H1 (cell line): ENCODE data around the gene KRTAP1-3. TPM values are rescaled to one million over a fixed set of nuclear protein-coding genes. Genes with fewer than 3 reads are reported as not detected.

Source experiments
- CTCF ChIA-PET: fragments of 300-600 bp; sonication (Branson Sonifier 250); formaldehyde crosslinking; loops from one replicate; lab custom pipeline; 2021; ENCODE audit not compliant: partially characterized antibody; lab: Charles Lee
- POLR2A ChIA-PET: fragments of 300-600 bp; sonication (Branson Sonifier 250); formaldehyde crosslinking; loops from one replicate; lab custom pipeline; 2021; ENCODE audit warnings: inconsistent platforms; ENCODE audit not compliant: partially characterized antibody; lab: Charles Lee
- DNase-seq, 2 experiments: peaks; one replicate each; pipeline versions ENCODE4 v3.0.0 to v3.0.0-alpha.2; 2010 to 2022; ENCODE audit warnings: low spot score in 2 of 2, low read depth in 1 of 2, mixed read lengths in 1 of 2
- FAIRE-seq: peaks from 2 replicates; lab custom pipeline; 2011; peaks lifted over from hg19 to GRCh38; lab: Jason Lieb, UNC
- H2AFZ ChIP-seq: 2 replicates; pipeline ENCODE4 v1.8.1; 2012; ENCODE audit warnings: low read length, inconsistent platforms
- H2AK5ac ChIP-seq: 2 replicates; pipeline ENCODE4 v1.6.1; 2013; ENCODE audit warnings: low read depth, low read length
- H2BK120ac ChIP-seq: replicated peaks from 2 replicates; pipeline ENCODE3; 2013; ENCODE audit warnings: low read depth, low read length, inconsistent platforms
- H2BK12ac ChIP-seq: 2 replicates; pipeline ENCODE4 v1.6.1; 2013; ENCODE audit warnings: low read depth, low read length
- H2BK15ac ChIP-seq: 2 replicates; pipeline ENCODE4 v1.6.1; 2013; ENCODE audit warnings: low read length
- H2BK20ac ChIP-seq: 2 replicates; pipeline ENCODE4 v1.6.1; 2013; ENCODE audit warnings: low read length
- H2BK5ac ChIP-seq: 2 replicates; pipeline ENCODE4 v1.6.1; 2013; ENCODE audit warnings: low read depth, low read length
- H3K14ac ChIP-seq: 2 replicates; pipeline ENCODE4 v1.6.1; 2013; ENCODE audit warnings: inconsistent platforms; ENCODE audit not compliant: insufficient read length
- H3K18ac ChIP-seq: 2 replicates; pipeline ENCODE4 v1.6.1; 2013; ENCODE audit warnings: low read length; ENCODE audit errors: extremely low read depth
- H3K23ac ChIP-seq: 2 replicates; pipeline ENCODE4 v1.6.1; 2013; ENCODE audit warnings: inconsistent platforms; ENCODE audit not compliant: insufficient read length
- H3K23me2 ChIP-seq: 2 replicates; pipeline ENCODE4 v1.6.1; 2013; ENCODE audit warnings: low read depth, low read length
- H3K27ac ChIP-seq: 2 replicates; pipeline ENCODE4 v1.6.1; 2011; ENCODE audit warnings: low read depth, low read length, inconsistent platforms
- H3K27me3 ChIP-seq, 4 experiments: replicated peaks in 1 of 4; 1 replicate in 1 of 4; 2 replicates in 3 of 4; pipeline versions ENCODE4 v1.6.1 to v1.8.1; 2011 to 2013; ENCODE audit warnings: low read length in 3 of 4, mild to moderate bottlenecking in 3 of 4, inconsistent platforms in 2 of 4, mixed read lengths in 2 of 4, moderate library complexity in 1 of 4; ENCODE audit not compliant: control insufficient read depth in 3 of 4, insufficient read depth in 3 of 4; ENCODE audit errors: extremely low read depth in 1 of 4
- H3K36me3 ChIP-seq, 4 experiments: 2 replicates each; pipeline versions ENCODE4 v1.6.1 to v1.8.1; 2011 to 2013; ENCODE audit warnings: mild to moderate bottlenecking in 4 of 4, low read length in 3 of 4, moderate library complexity in 2 of 4, control low read depth in 1 of 4, inconsistent platforms in 1 of 4; ENCODE audit not compliant: insufficient read depth in 4 of 4, control insufficient read depth in 2 of 4
- H3K4ac ChIP-seq: replicated peaks from 2 replicates; pipeline ENCODE3; 2013; ENCODE audit warnings: low read length, low read depth, mixed read lengths, inconsistent platforms; ENCODE audit not compliant: insufficient read length
- H3K4me1 ChIP-seq, 4 experiments: replicated peaks in 1 of 4; 1 replicate in 1 of 4; 2 replicates in 3 of 4; pipeline versions ENCODE4 v1.6.1 to v1.8.1; 2011 to 2013; ENCODE audit warnings: low read length in 3 of 4, inconsistent platforms in 2 of 4, mixed read lengths in 1 of 4; ENCODE audit not compliant: insufficient read depth in 4 of 4, control insufficient read depth in 3 of 4
- H3K4me2 ChIP-seq, 2 experiments: 2 replicates each; pipeline versions ENCODE4 v1.6.1 to v1.8.1; 2011 to 2013; ENCODE audit warnings: low read depth in 2 of 2, low read length in 2 of 2, control low read depth in 1 of 2, inconsistent platforms in 1 of 2, mild to moderate bottlenecking in 1 of 2; ENCODE audit not compliant: insufficient read depth in 1 of 2
- H3K4me3 ChIP-seq, 4 experiments: fragments of 200-600, 300-600 bp in 1 of 4; sonication (generic), shearing (Covaris generic), sonication (Bioruptor Twin) in 1 of 4; 2 replicates each; pipeline versions ENCODE4 v1.5.1 to v1.8.1; 2011 to 2016; ENCODE audit warnings: low read length in 4 of 4, low read depth in 3 of 4, control low read depth in 2 of 4, inconsistent platforms in 2 of 4, mild to moderate bottlenecking in 2 of 4, mixed read lengths in 1 of 4, moderate library complexity in 1 of 4; ENCODE audit not compliant: insufficient read depth in 2 of 4; ENCODE audit errors: extremely low read depth in 1 of 4
- H3K56ac ChIP-seq: replicated peaks from 2 replicates; pipeline ENCODE3; 2013; ENCODE audit warnings: low read depth, mild to moderate bottlenecking, mixed read lengths, low read length, inconsistent platforms; ENCODE audit not compliant: insufficient read length
- H3K79me1 ChIP-seq: 2 replicates; pipeline ENCODE4 v1.6.1; 2013; ENCODE audit warnings: low read depth, low read length, control low read depth
- H3K79me2 ChIP-seq, 2 experiments: 2 replicates each; pipeline versions ENCODE4 v1.6.1 to v1.8.1; 2012 to 2013; ENCODE audit warnings: low read length in 2 of 2, mild to moderate bottlenecking in 2 of 2, inconsistent platforms in 1 of 2; ENCODE audit not compliant: insufficient read depth in 2 of 2, control insufficient read depth in 1 of 2
- H3K9ac ChIP-seq, 4 experiments: replicated peaks in 1 of 4; 1 replicate in 1 of 4; 2 replicates in 3 of 4; pipeline versions ENCODE4 v1.6.1 to v1.8.1; 2011 to 2013; ENCODE audit warnings: low read depth in 3 of 4, low read length in 3 of 4, control low read depth in 2 of 4, mild to moderate bottlenecking in 2 of 4, moderate library complexity in 2 of 4, inconsistent platforms in 1 of 4; ENCODE audit errors: extremely low read depth in 1 of 4
- H3K9me3 ChIP-seq, 2 experiments: 2 replicates each; pipeline versions ENCODE4 v1.6.1 to v1.8.1; 2012 to 2013; ENCODE audit warnings: mild to moderate bottlenecking in 2 of 2, moderate library complexity in 2 of 2, control low read depth in 1 of 2, inconsistent platforms in 1 of 2, low read depth in 1 of 2, low read length in 1 of 2, mixed read lengths in 1 of 2; ENCODE audit not compliant: insufficient read depth in 2 of 2
- H4K20me1 ChIP-seq, 2 experiments: replicated peaks in 1 of 2; 2 replicates each; pipeline versions ENCODE3 to v1.8.1; 2011 to 2013; ENCODE audit warnings: inconsistent platforms in 2 of 2, low read length in 2 of 2, mild to moderate bottlenecking in 1 of 2; ENCODE audit not compliant: insufficient read depth in 2 of 2, control insufficient read depth in 1 of 2
- H4K5ac ChIP-seq: 2 replicates; pipeline ENCODE4 v1.6.1; 2013; ENCODE audit warnings: low read length, low read depth, mixed read lengths, inconsistent platforms; ENCODE audit not compliant: insufficient read length
- H4K8ac ChIP-seq: 2 replicates; pipeline ENCODE4 v1.8.0; 2013; ENCODE audit warnings: mild to moderate bottlenecking, moderate library complexity, low read length, inconsistent platforms; ENCODE audit not compliant: insufficient read depth; ENCODE audit errors: extremely low read depth
- H4K91ac ChIP-seq: replicated peaks from 2 replicates; pipeline ENCODE3; 2013; ENCODE audit warnings: low read length, mixed read lengths, inconsistent platforms; ENCODE audit not compliant: insufficient read length
- ASH2L ChIP-seq: fragments of 200-600, 300-600 bp; sonication (generic); IDR thresholded peaks from one replicate; pipeline ENCODE4 v1.7.1; 2017; ENCODE audit warnings: low read length
- CTCF ChIP-seq, 3 experiments: IDR thresholded peaks; 1 replicate in 2 of 3; 2 replicates in 1 of 3; pipeline versions ENCODE4 v1.5.1 to v1.6.1; 2011; ENCODE audit warnings: low read length in 3 of 3, mild to moderate bottlenecking in 3 of 3, inconsistent platforms in 2 of 3, low read depth in 1 of 3, moderate library complexity in 1 of 3; ENCODE audit not compliant: insufficient read depth in 1 of 3; ENCODE audit errors: control extremely low read depth in 1 of 3
- EGR1 ChIP-seq: IDR thresholded peaks from 2 replicates; pipeline ENCODE4 v1.6.1; 2011; ENCODE audit warnings: low read depth, low read length, borderline replicate concordance
- GTF2F1 ChIP-seq: IDR thresholded peaks from 2 replicates; pipeline ENCODE4 v1.6.1; 2012; ENCODE audit warnings: low read depth, low read length, improper control_type of control experiment, borderline replicate concordance
- HDAC6 ChIP-seq: IDR thresholded peaks from one replicate; pipeline ENCODE4 v1.7.1; 2012; ENCODE audit warnings: low read depth, mild to moderate bottlenecking, inconsistent platforms, low read length, moderate library complexity
- NANOG ChIP-seq: IDR thresholded peaks from 2 replicates; pipeline ENCODE4 v1.6.1; 2011; ENCODE audit warnings: low read length, low read depth, mild to moderate bottlenecking, inconsistent platforms; ENCODE audit not compliant: insufficient read depth, poor library complexity, severe bottlenecking
- RBBP5 ChIP-seq: IDR thresholded peaks from 2 replicates; pipeline ENCODE4 v1.7.1; 2012; ENCODE audit warnings: low read depth, mild to moderate bottlenecking, inconsistent platforms, low read length, moderate library complexity, borderline replicate concordance
- RNF2 ChIP-seq: fragments of 200-900, 300-1000 bp; sonication (generic); IDR thresholded peaks from 2 replicates; pipeline ENCODE4 v1.7.1; 2016; ENCODE audit warnings: borderline replicate concordance, low read depth, mild to moderate bottlenecking, antibody characterized with exemption, low read length; ENCODE audit not compliant: poor library complexity, severe bottlenecking; ENCODE audit errors: missing control alignments
- SIN3A ChIP-seq, 2 experiments: IDR thresholded peaks in 1 of 2; conservative IDR thresholded peaks in 1 of 2; 2 replicates each; pipeline ENCODE4 v1.6.1; 2011 to 2012; ENCODE audit warnings: low read length in 2 of 2, improper control_type of control experiment in 1 of 2, low read depth in 1 of 2, mild to moderate bottlenecking in 1 of 2
- SIX5 ChIP-seq: IDR thresholded peaks from 2 replicates; pipeline ENCODE4 v1.6.1; 2011; ENCODE audit warnings: mild to moderate bottlenecking, low read depth, low read length
- SRF ChIP-seq: IDR thresholded peaks from 2 replicates; pipeline ENCODE4 v1.6.1; 2011; ENCODE audit warnings: mild to moderate bottlenecking, low read depth, low read length, moderate library complexity
- TCF12 ChIP-seq: IDR thresholded peaks from 2 replicates; pipeline ENCODE4 v1.6.1; 2011; ENCODE audit warnings: low read depth, mild to moderate bottlenecking, low read length
- YY1 ChIP-seq: IDR thresholded peaks from 2 replicates; pipeline ENCODE4 v1.6.1; 2011; ENCODE audit warnings: low read depth, mild to moderate bottlenecking, low read length
- polyA plus RNA-seq, 7 experiments: library from polyadenylated mRNA; depleted of rRNA in 3 of 7; stranded (reverse) in 5 of 7; unstranded in 2 of 7; fragments of >200 nt in 5 of 7; fragments of 200-250 nt in 2 of 7; gene quantifications; 1 replicate in 5 of 7; 2 replicates in 1 of 7; 4 replicates in 1 of 7; pipeline versions ENCODE4 v1.2.1 to v1.2.3, GENCODE V29; 2011 to 2013; ENCODE audit warnings: missing spikeins in 2 of 7, mixed read lengths in 2 of 7
- total RNA-seq: library from RNA; stranded (reverse); fragmentation: NEBNext Ultra II Directional; extraction: Animal tissue kit (Norgen Biotek cat#: 25700); gene quantifications from 2 replicates; pipeline ENCODE4 v1.2.1, GENCODE V29; 2021

The KRTAP1-3 gene
- total and polyA plus RNA-seq, 2 of the 8 experiments (the other 6 are each of a cell fraction or from before 2014, with no cell fraction given), result not detected

DNA sequence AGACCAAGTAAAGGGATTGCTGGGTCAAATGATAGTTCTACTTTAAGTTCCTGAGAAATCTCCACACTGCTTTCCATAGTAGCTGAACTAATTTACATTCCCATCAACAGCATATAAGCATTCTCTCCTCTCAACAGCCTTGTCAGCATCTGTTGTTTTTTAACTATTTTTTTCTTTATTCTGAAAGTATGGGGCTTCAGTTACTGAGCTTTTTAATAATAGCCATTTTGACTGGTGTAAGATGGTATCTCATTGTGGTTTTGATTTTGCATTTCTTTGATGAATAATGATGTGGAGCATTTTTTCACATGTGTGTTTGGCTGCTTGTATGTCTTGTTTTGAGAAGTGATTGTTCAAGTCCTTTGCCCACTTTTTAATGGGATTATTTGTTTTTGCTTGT lies 17.9 kb upstream of the KRTAP1-3 start:
- POLR2A ChIA-PET, result no interaction called here
- TF ChIP-seq HDAC6, result no peak
- TF ChIP-seq TCF12, result no peak
- TF ChIP-seq CTCF (IDR thresholded peaks at IDR 0.05; ENCODE audit: control extremely low read depth in 1 of 3, insufficient read depth in 1 of 3, low read depth in 1 of 3, low read length in 3 of 3), result no peak
- TF ChIP-seq ASH2L, result no peak
- no peak for TF ChIP-seq NANOG
- no peak for TF ChIP-seq RNF2
- no peak for TF ChIP-seq SIX5
- TF ChIP-seq RBBP5, result no peak
- TF ChIP-seq YY1, result no peak
- no peak for TF ChIP-seq GTF2F1
- no peak for TF ChIP-seq SRF
- TF ChIP-seq EGR1, result no peak
- no peak for TF ChIP-seq SIN3A (conservative IDR thresholded peaks at IDR 0.05 in 1 of 2, IDR thresholded peaks at IDR 0.05 in 1 of 2; ENCODE audit: low read depth in 1 of 2, low read length in 2 of 2)

More for the DNA sequence above, 17.9 kb upstream of the KRTAP1-3 start:
- Histone ChIP-seq H3K23me2 (no peaks in the 10 kb centered on the region), H3K79me2 (no peaks in the 10 kb centered on the region), H4K8ac (no peak overlapping the region), H3K9me3 (0 out of 4 replicates have a peak, but pooled peaks cover 0 to 2% of the 10 kb centered on the region in 2 experiments), H2AFZ (no peak overlapping the region), H2BK12ac (no peak overlapping the region), H4K91ac (no peak overlapping the region), H3K36me3 (no peaks in the 10 kb centered on the region), H3K18ac (no peak overlapping the region), H3K4me1 (peaks cover 0 to 2% (median 0%) of the 10 kb centered on the region in 4 experiments; a peak in 1 of 7 replicates), H3K4me2 (no peak overlapping the region), H2BK15ac (no peak overlapping the region), H4K5ac (no peak overlapping the region), H2AK5ac (no peak overlapping the region), H3K4ac (no peak overlapping the region), H4K20me1 (no peaks in the 10 kb centered on the region), H3K79me1 (no peaks in the 10 kb centered on the region), H3K14ac (no peak overlapping the region), H2BK20ac (no peak overlapping the region), H2BK5ac (no peak overlapping the region), H3K4me3 (no peak overlapping the region), H2BK120ac (no peak overlapping the region), H3K27me3 (no peaks in the 10 kb centered on the region), H3K27ac (no peak overlapping the region), H3K56ac (no peak overlapping the region), H3K9ac (no peak overlapping the region), H3K23ac (no peak overlapping the region)
- FAIRE-seq, result no peak
- CTCF ChIA-PET, result no interaction called here
- no peak for DNase-seq
